Measurements from ENCODE around the gene THSD4.

THSD4 gene

DNA sequence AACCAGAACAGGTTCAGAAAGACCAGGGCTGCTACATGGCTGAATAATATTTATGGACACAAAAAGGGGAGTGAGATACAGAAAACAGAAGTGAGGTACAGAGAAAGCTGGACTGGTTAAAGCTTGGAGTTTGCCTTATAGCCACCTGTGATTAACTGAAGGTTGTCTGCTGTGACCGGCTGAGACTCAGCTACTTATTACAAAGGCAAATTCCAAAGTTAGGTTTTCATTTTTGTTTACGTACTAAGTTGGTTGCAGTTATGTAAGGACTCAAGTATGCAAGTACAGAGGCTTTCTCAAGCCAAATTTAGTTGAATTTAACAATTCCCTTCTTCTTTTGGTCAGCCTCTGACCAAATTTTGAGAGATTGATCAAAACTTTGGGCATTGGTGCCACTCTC, 264.6 kb downstream of the THSD4 start:
- H3K4me3 ChIP-seq (ENCODE audit: low read depth, low read length, poor library complexity, severe bottlenecking), result no peak overlapping the region
- TF ChIP-seq, protein P1, sequence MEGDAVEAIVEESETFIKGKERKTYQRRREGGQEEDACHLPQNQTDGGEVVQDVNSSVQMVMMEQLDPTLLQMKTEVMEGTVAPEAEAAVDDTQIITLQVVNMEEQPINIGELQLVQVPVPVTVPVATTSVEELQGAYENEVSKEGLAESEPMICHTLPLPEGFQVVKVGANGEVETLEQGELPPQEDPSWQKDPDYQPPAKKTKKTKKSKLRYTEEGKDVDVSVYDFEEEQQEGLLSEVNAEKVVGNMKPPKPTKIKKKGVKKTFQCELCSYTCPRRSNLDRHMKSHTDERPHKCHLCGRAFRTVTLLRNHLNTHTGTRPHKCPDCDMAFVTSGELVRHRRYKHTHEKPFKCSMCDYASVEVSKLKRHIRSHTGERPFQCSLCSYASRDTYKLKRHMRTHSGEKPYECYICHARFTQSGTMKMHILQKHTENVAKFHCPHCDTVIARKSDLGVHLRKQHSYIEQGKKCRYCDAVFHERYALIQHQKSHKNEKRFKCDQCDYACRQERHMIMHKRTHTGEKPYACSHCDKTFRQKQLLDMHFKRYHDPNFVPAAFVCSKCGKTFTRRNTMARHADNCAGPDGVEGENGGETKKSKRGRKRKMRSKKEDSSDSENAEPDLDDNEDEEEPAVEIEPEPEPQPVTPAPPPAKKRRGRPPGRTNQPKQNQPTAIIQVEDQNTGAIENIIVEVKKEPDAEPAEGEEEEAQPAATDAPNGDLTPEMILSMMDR (IDR thresholded peaks at IDR 0.05; ENCODE audit: low read length), result no peak
- TF ChIP-seq EZH2 (IDR thresholded peaks at IDR 0.05; ENCODE audit: borderline replicate concordance, low read length), result no peak

DNA sequence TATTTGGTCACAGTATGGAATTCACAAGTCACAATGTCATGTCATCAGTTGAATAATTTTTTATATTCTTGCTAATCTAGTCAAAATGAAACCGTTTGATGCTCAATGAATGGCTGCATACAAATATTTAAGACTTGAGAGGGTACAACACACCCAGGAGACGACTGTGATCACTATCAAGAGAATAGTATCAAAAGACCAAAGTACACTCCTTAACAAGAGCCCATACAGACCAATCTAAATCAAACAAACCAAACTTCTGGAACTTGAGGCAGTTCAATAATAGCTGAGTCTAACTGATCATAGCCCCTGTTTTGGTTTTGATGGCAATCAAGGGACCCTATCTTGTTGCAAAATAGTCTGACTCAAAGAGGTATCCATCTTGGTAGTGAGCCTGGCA, 265.1 kb downstream of the THSD4 start:
- H3F3A ChIP-seq (ENCODE audit: insufficient read depth, low read length), result no peaks in the 10 kb centered on the region
- no peaks in the 10 kb centered on the region for H3K9me2 ChIP-seq (ENCODE audit: low read depth, low read length)
- H3K4me3 ChIP-seq (ENCODE audit: low read depth, low read length, poor library complexity, severe bottlenecking), result no peak overlapping the region
- no peak overlapping the region for H3K27ac ChIP-seq (ENCODE audit: low read depth, low read length, poor library complexity, severe bottlenecking)
- H3K9me3 ChIP-seq (ENCODE audit: low read length), result no peaks in the 10 kb centered on the region
- no peaks in the 10 kb centered on the region for H3K79me2 ChIP-seq (ENCODE audit: insufficient read depth, low read length)
- H3K4me2 ChIP-seq (ENCODE audit: low read length), result no peak overlapping the region
- no peaks in the 10 kb centered on the region for H3K27me3 ChIP-seq (ENCODE audit: insufficient read depth, low read length)
- H3K36me3 ChIP-seq (ENCODE audit: insufficient read depth, low read length), result no peaks in the 10 kb centered on the region
- H3K4me1 ChIP-seq (ENCODE audit: insufficient read depth, low read length, severe bottlenecking), result no peaks in the 10 kb centered on the region
- no peaks in the 10 kb centered on the region for H4K20me1 ChIP-seq (ENCODE audit: insufficient read depth, low read length)
- no peak for TF ChIP-seq EZH2 (IDR thresholded peaks at IDR 0.05; ENCODE audit: borderline replicate concordance, low read length)
- TF ChIP-seq, protein P1 (IDR thresholded peaks at IDR 0.05; ENCODE audit: low read length), result no peak
- H2AFZ ChIP-seq (ENCODE audit: low read length), result no peak overlapping the region
- no peak overlapping the region for H3K9ac ChIP-seq (ENCODE audit: low read length)

More for the DNA sequence above, 264.6 kb downstream of the THSD4 start:
- Histone ChIP-seq H3K27ac (ENCODE audit: low read depth, low read length, poor library complexity, severe bottlenecking) (no peak overlapping the region), H3K4me2 (ENCODE audit: low read length) (no peak overlapping the region), H3K79me2 (ENCODE audit: insufficient read depth, low read length) (no peaks in the 10 kb centered on the region), H3K9me3 (ENCODE audit: low read length) (no peaks in the 10 kb centered on the region), H2AFZ (ENCODE audit: low read length) (no peak overlapping the region), H3K36me3 (ENCODE audit: insufficient read depth, low read length) (no peaks in the 10 kb centered on the region), H3K9me2 (ENCODE audit: low read depth, low read length) (no peaks in the 10 kb centered on the region), H4K20me1 (ENCODE audit: insufficient read depth, low read length) (no peaks in the 10 kb centered on the region), H3K27me3 (ENCODE audit: insufficient read depth, low read length) (no peaks in the 10 kb centered on the region), H3K9ac (ENCODE audit: low read length) (no peak overlapping the region), H3K4me1 (ENCODE audit: insufficient read depth, low read length, severe bottlenecking) (no peaks in the 10 kb centered on the region), H3F3A (ENCODE audit: insufficient read depth, low read length) (no peaks in the 10 kb centered on the region)

DNA sequence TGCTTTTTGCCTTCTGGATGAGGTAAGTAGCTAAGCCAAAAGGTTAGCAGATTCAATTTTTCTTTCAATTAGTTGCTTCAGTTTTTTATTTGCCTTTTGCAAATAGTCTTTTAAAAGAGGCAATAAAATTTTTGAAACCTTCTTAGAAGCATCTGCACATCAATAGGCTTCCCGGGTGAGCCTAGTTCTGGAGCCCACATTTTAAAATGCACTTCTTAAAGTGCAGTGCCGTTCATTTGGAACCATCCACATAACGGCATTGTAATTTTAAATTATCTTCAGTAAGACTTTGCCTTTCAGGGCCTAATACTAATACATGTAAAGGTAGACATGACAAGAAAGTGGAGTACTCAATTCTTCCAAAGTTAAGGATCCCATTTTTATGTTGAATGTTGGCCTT, 269.2 kb downstream of the THSD4 start:
- Histone ChIP-seq H2AFZ (ENCODE audit: low read length) (no peak overlapping the region), H3K9me2 (ENCODE audit: low read depth, low read length) (no peaks in the 10 kb centered on the region), H3K9ac (ENCODE audit: low read length) (no peak overlapping the region), H3K9me3 (ENCODE audit: low read length) (no peaks in the 10 kb centered on the region), H3F3A (ENCODE audit: insufficient read depth, low read length) (no peaks in the 10 kb centered on the region), H3K79me2 (ENCODE audit: insufficient read depth, low read length) (no peaks in the 10 kb centered on the region), H4K20me1 (ENCODE audit: insufficient read depth, low read length) (no peaks in the 10 kb centered on the region), H3K36me3 (ENCODE audit: insufficient read depth, low read length) (no peaks in the 10 kb centered on the region), H3K4me1 (ENCODE audit: insufficient read depth, low read length, severe bottlenecking) (no peaks in the 10 kb centered on the region), H3K4me2 (ENCODE audit: low read length) (no peak overlapping the region), H3K27ac (ENCODE audit: low read depth, low read length, poor library complexity, severe bottlenecking) (no peak overlapping the region), H3K27me3 (ENCODE audit: insufficient read depth, low read length) (0 out of 2 replicates have a peak, but pooled peaks cover 4% of the 10 kb centered on the region), H3K4me3 (ENCODE audit: low read depth, low read length, poor library complexity, severe bottlenecking) (no peak overlapping the region)
- no peak for TF ChIP-seq EZH2 (IDR thresholded peaks at IDR 0.05; ENCODE audit: borderline replicate concordance, low read length)
- TF ChIP-seq, protein P1 (IDR thresholded peaks at IDR 0.05; ENCODE audit: low read length), result no peak
